Measurements from ENCODE around the gene MAP2K5. TPM values are rescaled to one million over a fixed set of nuclear protein-coding genes. Genes with fewer than 3 reads are reported as not detected.
A peak's percentile ranks its signal among the peaks of the same experiment; 100 is the strongest.

MAP2K5 gene
- total RNA-seq, 1 experiment from 2014 or later, result 15.0 TPM

DNA sequence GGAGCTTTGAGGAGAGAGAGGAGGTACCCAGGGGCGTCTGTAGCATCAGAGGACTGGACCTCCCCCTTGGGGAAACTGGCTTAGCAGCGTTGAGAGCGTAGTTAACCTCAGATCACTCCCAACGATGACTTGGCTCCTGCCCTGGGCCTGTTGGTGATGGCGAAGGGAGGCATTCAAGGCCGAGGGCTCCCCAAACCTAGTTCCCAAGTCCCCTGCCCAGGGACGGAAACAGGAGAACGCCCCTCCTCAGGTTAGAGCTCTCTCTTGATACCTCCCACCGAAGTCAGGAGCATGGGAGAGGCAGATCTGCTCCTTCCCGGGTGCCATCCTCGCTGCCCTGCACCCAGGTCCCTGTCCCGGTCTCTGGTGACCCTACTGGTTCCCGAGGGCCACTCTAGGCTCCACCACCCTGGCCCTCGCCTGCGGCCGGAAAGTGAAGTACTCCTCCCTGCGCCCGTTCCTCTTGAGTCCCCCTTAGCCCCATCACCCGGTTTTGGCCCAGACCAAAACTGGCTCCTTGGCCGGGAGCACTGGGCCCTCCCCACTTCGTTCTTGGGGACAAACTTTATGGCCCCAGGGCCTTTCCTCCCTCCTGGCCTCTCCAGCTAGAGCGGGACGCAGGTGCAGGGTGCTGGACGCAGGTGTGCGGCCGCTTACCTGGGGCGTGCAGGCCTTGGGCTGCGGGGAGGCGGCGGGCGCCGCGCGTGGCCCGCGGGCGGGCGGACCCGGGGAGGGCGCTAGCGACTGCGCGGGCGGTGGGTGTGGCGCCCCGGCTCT is 280.2 kb downstream of the MAP2K5 start:
- Mint-ChIP-seq H3K4me1 (peaks cover 27 to 53% of the 10 kb centered on the region in 2 experiments), H3K4me3 (peak overlapping the region; percentile 34 to 77; a peak in 4 of 5 replicates), H3K27me3 (ENCODE audit: low read depth) (peaks cover 90% of the 10 kb centered on the region), H3K9me3 (peaks cover 4 to 8% of the 10 kb centered on the region in 2 experiments; a peak in 3 of 5 replicates), H3K27ac (no peak overlapping the region), H3K36me3 (ENCODE audit: insufficient read depth in 1 of 3, low read depth in 3 of 3) (peaks cover 0 to 4% (median 0%) of the 10 kb centered on the region in 3 experiments; a peak in 4 of 7 replicates)
- peak; percentile 50 for DNase-seq
- Histone ChIP-seq H2BK5ac (ENCODE audit: insufficient read length, low read length) (no peak overlapping the region), H3K14ac (ENCODE audit: insufficient read depth, low read length) (no peak overlapping the region), H3K79me1 (ENCODE audit: insufficient read depth, low read depth, low read length, poor library complexity, severe bottlenecking) (no peaks in the 10 kb centered on the region), H3K18ac (ENCODE audit: insufficient read length, low read depth, low read length) (no peak overlapping the region), H4K20me1 (ENCODE audit: control insufficient read depth, insufficient read depth, insufficient read length) (peaks cover 3% of the 10 kb centered on the region), H2BK20ac (ENCODE audit: low read depth, low read length, poor library complexity, severe bottlenecking) (no peak overlapping the region), H4K8ac (replicated peaks; ENCODE audit: insufficient read length, low read depth, low read length) (no peak overlapping the region), H3K56ac (ENCODE audit: insufficient read length, low read depth, low read length) (no peak overlapping the region), H3K4me2 (ENCODE audit: insufficient read depth, insufficient read length, low read length) (peak overlapping the region; percentile 34), H3K4me1 (ENCODE audit: insufficient read depth, low read length) (0 out of 2 replicates have a peak, but pooled peaks cover 2% of the 10 kb centered on the region), H2AK5ac (ENCODE audit: insufficient read length, low read length) (no peak overlapping the region), H3K27ac (ENCODE audit: insufficient read length, low read depth, low read length) (no peak overlapping the region), H2AFZ (ENCODE audit: low read length) (no peak overlapping the region), H3K4ac (ENCODE audit: low read depth, low read length) (no peak overlapping the region), H3K27me3 (ENCODE audit: insufficient read depth, low read length) (peaks cover 88% of the 10 kb centered on the region), H3K9me3 (ENCODE audit: control insufficient read depth, low read depth, low read length) (no peaks in the 10 kb centered on the region), H3K79me2 (ENCODE audit: insufficient read depth, low read length) (no peaks in the 10 kb centered on the region), H3K23me2 (ENCODE audit: insufficient read length, low read depth, low read length, poor library complexity, severe bottlenecking) (no peaks in the 10 kb centered on the region), H4K91ac (ENCODE audit: insufficient read length, low read depth, low read length) (no peak overlapping the region), H2BK12ac (ENCODE audit: insufficient read length, low read depth, low read length) (no peak overlapping the region), H3K23ac (ENCODE audit: insufficient read length, low read depth, low read length) (no peak overlapping the region), H4K5ac (ENCODE audit: insufficient read length, low read depth, low read length) (no peak overlapping the region), H3K9ac (ENCODE audit: extremely low read depth, insufficient read length, low read length) (no peak overlapping the region), H3T11ph (ENCODE audit: low read length) (no peak overlapping the region), H2BK15ac (ENCODE audit: low read depth, low read length) (no peak overlapping the region), H2BK120ac (ENCODE audit: low read depth, low read length, poor library complexity, severe bottlenecking) (no peak overlapping the region)
- TF ChIP-seq, protein P1, sequence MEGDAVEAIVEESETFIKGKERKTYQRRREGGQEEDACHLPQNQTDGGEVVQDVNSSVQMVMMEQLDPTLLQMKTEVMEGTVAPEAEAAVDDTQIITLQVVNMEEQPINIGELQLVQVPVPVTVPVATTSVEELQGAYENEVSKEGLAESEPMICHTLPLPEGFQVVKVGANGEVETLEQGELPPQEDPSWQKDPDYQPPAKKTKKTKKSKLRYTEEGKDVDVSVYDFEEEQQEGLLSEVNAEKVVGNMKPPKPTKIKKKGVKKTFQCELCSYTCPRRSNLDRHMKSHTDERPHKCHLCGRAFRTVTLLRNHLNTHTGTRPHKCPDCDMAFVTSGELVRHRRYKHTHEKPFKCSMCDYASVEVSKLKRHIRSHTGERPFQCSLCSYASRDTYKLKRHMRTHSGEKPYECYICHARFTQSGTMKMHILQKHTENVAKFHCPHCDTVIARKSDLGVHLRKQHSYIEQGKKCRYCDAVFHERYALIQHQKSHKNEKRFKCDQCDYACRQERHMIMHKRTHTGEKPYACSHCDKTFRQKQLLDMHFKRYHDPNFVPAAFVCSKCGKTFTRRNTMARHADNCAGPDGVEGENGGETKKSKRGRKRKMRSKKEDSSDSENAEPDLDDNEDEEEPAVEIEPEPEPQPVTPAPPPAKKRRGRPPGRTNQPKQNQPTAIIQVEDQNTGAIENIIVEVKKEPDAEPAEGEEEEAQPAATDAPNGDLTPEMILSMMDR (conservative IDR thresholded peaks at IDR 0.05), result no peak
- WGBS (ENCODE audit: extremely low coverage, insufficient read length, low lambda C conversion rate), result no CpG with 5 or more reads among the region's 46 CpGs
